RCC 7860 (cell line): ENCODE results near the gene ALDOB.

ENCODE experiments used
- DNase-seq: peaks from one replicate; pipeline ENCODE4 v3.0.0-alpha.2; 2015; ENCODE audit warnings: low spot score
- FAIRE-seq: peaks from 2 replicates; lab custom pipeline; 2012; peaks lifted over from hg19 to GRCh38; lab: Jason Lieb, UNC

The ALDOB gene

GRCh38 chr9:101428909-101429308, 6.7 kb downstream of the ALDOB start:
- DNase-seq (no peak), FAIRE-seq (no peak)

- no peak for FAIRE-seq
- DNase-seq = no peak
Observed at GRCh38 chr9:101427957-101428655, 7.5 kb downstream of the ALDOB start.

- no peak for FAIRE-seq
Observed at GRCh38 chr9:101427358-101427757, 8.2 kb downstream of the ALDOB start.

GRCh38 chr9:101421653-101422065, 13.9 kb downstream of the ALDOB start:
- FAIRE-seq = no peak

More at GRCh38 chr9:101427358-101427757, 8.2 kb downstream of the ALDOB start:
- no peak for DNase-seq

GRCh38 chr9:101419863-101420262, 15.7 kb downstream of the ALDOB start:
- no peak for DNase-seq
- FAIRE-seq = no peak

More at GRCh38 chr9:101421653-101422065, 13.9 kb downstream of the ALDOB start:
- no peak for DNase-seq

- DNase-seq = no peak
- FAIRE-seq = no peak
Observed at GRCh38 chr9:101418518-101419430, 16.8 kb downstream of the ALDOB start.

GRCh38 chr9:101417977-101418376, 17.6 kb downstream of the ALDOB start:
- DNase-seq (no peak), FAIRE-seq (no peak)

- no peak for FAIRE-seq
- DNase-seq = no peak
Observed at GRCh38 chr9:101417389-101417788, 18.2 kb downstream of the ALDOB start.

GRCh38 chr9:101415578-101415977, 20.0 kb downstream of the ALDOB start:
- FAIRE-seq (no peak), DNase-seq (no peak)

GRCh38 chr9:101414839-101415238, 20.7 kb downstream of the ALDOB start:
- FAIRE-seq = no peak
- no peak for DNase-seq

- DNase-seq (no peak), FAIRE-seq (no peak)
Observed at GRCh38 chr9:101409079-101409477, 26.5 kb downstream of the ALDOB start.

- FAIRE-seq (no peak), DNase-seq (no peak)
Observed at GRCh38 chr9:101408374-101409078, 27.0 kb downstream of the ALDOB start.

- FAIRE-seq = no peak
- DNase-seq = no peak
Observed at GRCh38 chr9:101403516-101404285, 31.9 kb downstream of the ALDOB start.

- FAIRE-seq (no peak), DNase-seq (no peak)
Observed at GRCh38 chr9:101400120-101400519, 35.5 kb downstream of the ALDOB start.

- DNase-seq (no peak), FAIRE-seq (no peak)
Observed at GRCh38 chr9:101399643-101399970, 36.0 kb downstream of the ALDOB start.

- FAIRE-seq = no peak
- DNase-seq = no peak
Observed at GRCh38 chr9:101398930-101399642, 36.5 kb downstream of the ALDOB start.

- FAIRE-seq = peak; percentile 93
Observed at GRCh38 chr9:101398068-101398929, 37.3 kb downstream of the ALDOB start, which contains the start of the genes MRPL50 and ZNF189. Gene MRPL50 (minus strand): TSS chr9:101398618. CDS start chr9:101398592, 26 bp downstream. Gene ZNF189 (plus strand): TSS chr9:101398851. CDS start chr9:101399157, 306 bp downstream.

GRCh38 chr9:101397746-101398067, 37.9 kb downstream of the ALDOB start:
- no peak for FAIRE-seq

More at GRCh38 chr9:101398068-101398929, 37.3 kb downstream of the ALDOB start, which contains the start of the genes MRPL50 and ZNF189:
- DNase-seq = peak; percentile 98

GRCh38 chr9:101394687-101395086, 40.9 kb downstream of the ALDOB start:
- no peak for FAIRE-seq
- no peak for DNase-seq

More at GRCh38 chr9:101397746-101398067, 37.9 kb downstream of the ALDOB start:
- DNase-seq = no peak
